Suprapubic skin (tissue), 4 donors: Measurements from ENCODE around the gene CEACAM1.

Experiments used
- CTCF ChIP-seq, 2 donors: fragments of 200-600 bp in 1 of 2; fragments of 450-650 bp in 1 of 2; sonication (generic) in 1 of 2; IDR thresholded peaks; one replicate each; pipeline ENCODE4 v1.5.1; 2016 to 2019; ENCODE audit warnings: antibody characterized with exemption in 2 of 2, mild to moderate bottlenecking in 1 of 2, moderate library complexity in 1 of 2
- EP300 ChIP-seq: sonication (generic); formaldehyde crosslinking; IDR thresholded peaks from one replicate; pipeline ENCODE4 v1.6.1; 2017; ENCODE audit warnings: antibody characterized with exemption
- POLR2A ChIP-seq, 2 donors: fragments of 450-650 bp; IDR thresholded peaks; one replicate each; pipeline ENCODE4 v1.6.1; 2017; ENCODE audit warnings: antibody characterized with exemption in 2 of 2, mild to moderate bottlenecking in 2 of 2, moderate library complexity in 2 of 2
- POLR2AphosphoS5 ChIP-seq, 3 donors: sonication (generic); formaldehyde crosslinking; IDR thresholded peaks; one replicate each; pipeline ENCODE4 v1.6.1; 2017; ENCODE audit warnings: antibody characterized with exemption in 3 of 3

DNA sequence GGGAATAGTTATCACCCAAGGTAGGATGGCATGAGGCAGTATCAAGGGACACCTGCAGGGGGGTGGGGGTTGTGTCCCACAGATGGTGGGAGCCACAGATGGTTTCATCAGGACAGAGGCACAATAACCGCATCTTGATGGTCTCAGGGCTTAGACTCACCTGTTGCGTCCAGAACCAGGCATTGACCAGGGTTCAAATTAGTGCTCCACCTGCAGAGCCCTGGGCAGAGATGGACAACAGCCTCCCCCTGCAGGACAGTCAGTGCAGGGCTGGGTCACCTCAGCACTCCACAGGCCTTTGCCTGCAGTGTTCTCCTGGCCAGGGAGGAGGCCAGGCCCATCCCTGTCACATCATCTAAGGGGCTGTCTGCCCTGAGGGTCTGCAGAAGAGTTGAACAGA, 14.5 kb upstream of the CEACAM1 start:
- TF ChIP-seq CTCF (IDR thresholded peaks at IDR 0.05) (no peak), POLR2AphosphoS5 (IDR thresholded peaks at IDR 0.05) (no peak), POLR2A (IDR thresholded peaks at IDR 0.05) (no peak), EP300 (no peak)
